Measurements from ENCODE around the gene TENM4. TPM values are rescaled to one million over a fixed set of nuclear protein-coding genes. Genes with fewer than 3 reads are reported as not detected.

The TENM4 gene
- total and polyA plus RNA-seq, 2 of the 8 experiments (the other 6 are each of a cell fraction or from before 2014, with no cell fraction given), result 3.5 to 7.2 TPM

DNA sequence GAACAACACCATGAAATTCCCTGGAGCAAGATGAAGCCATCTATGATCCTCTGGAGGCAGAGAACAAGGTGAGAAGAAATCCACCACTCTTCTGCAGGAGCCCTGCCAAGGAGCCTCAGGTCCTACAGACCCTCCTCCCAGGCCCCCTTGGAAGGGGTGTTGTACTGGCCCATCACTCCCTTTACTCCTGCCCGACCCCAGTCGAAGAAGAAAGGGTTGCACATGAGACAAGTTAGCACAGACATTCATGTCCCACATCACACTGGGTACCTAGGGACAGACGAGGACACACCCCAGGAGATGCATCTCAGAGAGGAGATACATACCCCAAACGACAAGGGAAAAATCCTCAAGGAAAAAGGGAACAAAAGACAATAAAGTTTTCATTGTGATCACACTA lies 783.4 kb downstream of the TENM4 start (continued):
- TF ChIP-seq SP4 (IDR thresholded peaks at IDR 0.05; ENCODE audit: low read length) (no peak), CBX8 (IDR thresholded peaks at IDR 0.05; ENCODE audit: borderline replicate concordance, low read depth, low read length) (no peak), JUN (IDR thresholded peaks at IDR 0.05; ENCODE audit: low read depth, low read length) (no peak), PHF8 (conservative IDR thresholded peaks at IDR 0.05; ENCODE audit: low read depth, low read length) (no peak), POU5F1 (IDR thresholded peaks at IDR 0.05; ENCODE audit: low read depth, low read length) (no peak), CBX5 (IDR thresholded peaks at IDR 0.05; ENCODE audit: low read depth, low read length) (no peak), YY1 (IDR thresholded peaks at IDR 0.05; ENCODE audit: low read depth, low read length) (no peak)
